Endothelial cell of hepatic sinusoid (primary cell): ENCODE data around the gene IDUA.

Source experiments
- in situ Hi-C: cut with HindIII; loops from 2 replicates; pipeline ENCODE4 v1.10.0; 2017; ENCODE audit warnings: low sequenced_read_pairs

Gene IDUA

DNA sequence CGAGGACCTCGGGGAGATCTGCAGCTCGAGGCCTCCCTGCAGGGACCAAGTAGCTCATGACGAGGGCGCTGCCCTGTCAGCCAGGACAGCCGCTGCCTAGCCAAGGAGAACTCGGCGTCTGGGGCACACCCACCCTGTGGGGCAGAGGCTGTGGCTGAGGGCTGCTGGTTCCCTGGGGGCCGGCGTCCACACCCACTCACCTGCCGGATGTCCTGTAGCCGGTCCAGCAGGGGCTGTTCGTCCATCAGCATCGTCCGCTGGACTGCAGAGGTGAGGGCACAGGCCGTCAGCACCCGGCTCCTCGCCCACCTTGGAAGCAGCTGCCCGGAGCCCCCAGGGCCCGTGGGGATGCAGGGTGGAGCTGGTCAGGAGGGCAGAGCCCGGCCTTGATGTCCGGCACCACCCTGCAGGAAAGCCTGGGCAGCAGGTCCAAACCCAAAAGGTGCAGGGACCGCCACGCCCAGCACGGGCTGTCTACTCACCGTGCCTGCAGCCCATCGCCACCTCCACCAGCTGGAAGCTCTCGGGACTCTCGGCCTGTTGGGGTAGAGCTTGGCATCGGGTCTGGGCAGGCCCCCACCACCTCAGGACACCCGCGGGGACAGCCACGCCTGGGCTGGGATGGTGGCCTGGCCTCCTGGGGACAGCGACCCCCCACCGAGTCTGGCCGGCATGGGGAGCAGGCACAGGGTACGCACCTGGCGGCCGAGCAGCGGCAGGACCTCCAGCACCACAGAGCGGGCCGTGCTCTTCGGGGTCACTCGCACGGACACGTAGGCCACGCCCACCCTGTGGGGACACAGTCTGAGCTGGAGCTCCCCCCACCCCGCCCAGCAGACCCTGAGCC, 20.4 kb upstream of the IDUA start:
- in situ Hi-C loops, result no loop called here

DNA sequence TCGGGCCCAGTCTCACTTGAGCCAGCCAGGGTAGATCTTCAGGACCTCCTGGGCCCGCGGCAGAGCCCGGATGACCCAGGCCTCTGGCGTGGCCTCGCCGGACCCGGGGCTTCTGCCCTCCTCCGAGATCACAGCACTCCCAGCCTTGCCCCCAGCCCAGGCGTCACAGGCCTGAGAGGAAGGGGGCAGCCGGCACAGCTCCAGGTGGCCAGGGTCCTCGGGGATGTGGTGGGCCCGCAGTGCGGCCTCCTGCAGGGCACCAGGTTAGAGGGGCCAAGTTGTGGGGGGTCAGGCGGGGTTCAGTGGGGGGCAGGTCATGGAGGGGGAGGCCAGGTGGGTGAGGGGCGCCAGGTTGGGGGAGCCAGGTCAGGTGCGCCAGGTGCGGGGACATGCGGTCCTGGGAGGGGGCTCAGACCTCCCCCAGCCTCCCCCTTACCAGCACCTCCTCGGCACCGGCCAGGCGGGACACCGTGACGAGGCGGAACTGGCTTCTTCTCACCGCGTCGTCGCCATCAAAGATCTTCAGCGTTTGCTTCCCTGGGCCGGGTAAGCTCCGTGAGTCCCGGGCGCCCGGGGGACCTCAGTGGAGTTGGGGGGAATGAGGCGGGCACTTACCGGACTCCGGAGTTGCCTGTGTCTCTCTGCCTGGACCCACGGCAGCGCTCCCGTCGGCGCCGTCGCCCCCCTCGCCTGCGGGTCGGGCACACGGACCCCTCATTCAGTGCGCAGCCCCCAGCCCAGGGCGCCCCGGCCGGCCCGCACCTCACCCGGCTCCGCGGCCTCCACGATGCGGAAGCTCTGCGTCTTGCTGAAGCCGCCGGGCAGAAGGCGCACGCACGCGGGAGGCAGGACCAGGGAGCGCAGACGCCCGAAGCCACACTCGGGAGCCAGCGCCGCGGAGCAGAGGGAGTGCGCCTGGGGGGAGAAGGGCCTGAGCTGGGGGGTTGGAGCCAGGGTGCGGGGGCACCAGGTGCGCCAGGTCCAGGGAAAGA, 19.4 kb upstream of the IDUA start:
- in situ Hi-C loops, result no loop called here

DNA sequence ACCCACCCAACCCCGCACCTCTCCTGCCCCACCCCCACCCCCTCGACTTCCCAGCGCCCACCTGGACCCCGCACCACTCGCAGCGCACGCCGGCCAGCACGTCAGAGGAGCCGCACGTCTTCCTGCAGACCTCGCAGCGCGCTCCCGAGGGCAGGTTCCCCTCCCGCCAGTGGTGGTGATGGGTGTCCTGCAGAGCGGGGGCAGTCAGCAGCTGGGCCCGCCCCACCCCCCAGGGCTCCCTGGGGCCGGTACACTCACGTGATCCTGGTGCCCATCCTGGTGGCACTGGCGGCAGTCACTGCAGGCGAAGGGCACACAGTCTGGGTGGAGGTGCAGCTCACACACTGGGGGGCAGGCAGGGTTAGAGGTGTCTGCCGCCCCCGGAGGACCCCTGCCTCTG, 18.6 kb upstream of the IDUA start:
- in situ Hi-C loops, result no loop called here

DNA sequence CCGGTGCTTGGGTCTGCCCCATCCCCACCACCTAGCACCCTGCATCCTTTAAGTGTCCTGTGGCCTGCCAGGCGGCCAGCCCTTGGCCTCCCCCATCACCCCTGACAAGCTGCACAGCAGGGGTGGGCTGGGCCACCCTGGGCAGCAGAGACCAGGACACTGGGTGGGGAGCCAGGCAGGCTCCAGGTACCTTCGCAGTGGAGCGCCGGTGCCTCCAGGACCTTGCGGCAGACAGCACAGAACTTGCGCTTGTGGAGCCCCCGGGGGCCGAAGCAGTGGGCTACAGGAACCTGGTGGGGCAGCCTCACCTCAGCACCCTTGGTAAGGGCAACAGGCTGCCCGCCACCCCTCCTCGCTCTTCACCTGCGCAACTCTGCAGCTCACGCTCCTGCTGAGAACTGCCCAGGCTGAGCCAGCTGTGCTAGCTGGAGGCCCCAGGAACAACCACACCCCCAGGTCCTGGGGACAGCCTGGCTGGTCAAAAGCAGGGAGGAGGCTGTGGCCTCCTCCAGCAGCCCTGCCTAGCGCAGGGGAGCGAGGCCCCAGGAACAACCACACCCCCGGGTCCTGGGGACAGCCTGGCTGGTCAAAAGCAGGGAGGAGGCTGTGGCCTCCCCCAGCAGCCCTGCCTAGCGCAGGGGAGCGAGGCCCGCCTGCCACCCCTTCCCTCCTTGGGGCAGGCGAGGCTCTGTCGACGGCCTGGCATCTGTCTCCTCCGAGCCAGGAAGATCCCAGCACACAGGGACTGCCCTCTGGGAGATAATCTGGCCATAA, 18.0 kb upstream of the IDUA start:
- in situ Hi-C loops, result no loop called here

DNA sequence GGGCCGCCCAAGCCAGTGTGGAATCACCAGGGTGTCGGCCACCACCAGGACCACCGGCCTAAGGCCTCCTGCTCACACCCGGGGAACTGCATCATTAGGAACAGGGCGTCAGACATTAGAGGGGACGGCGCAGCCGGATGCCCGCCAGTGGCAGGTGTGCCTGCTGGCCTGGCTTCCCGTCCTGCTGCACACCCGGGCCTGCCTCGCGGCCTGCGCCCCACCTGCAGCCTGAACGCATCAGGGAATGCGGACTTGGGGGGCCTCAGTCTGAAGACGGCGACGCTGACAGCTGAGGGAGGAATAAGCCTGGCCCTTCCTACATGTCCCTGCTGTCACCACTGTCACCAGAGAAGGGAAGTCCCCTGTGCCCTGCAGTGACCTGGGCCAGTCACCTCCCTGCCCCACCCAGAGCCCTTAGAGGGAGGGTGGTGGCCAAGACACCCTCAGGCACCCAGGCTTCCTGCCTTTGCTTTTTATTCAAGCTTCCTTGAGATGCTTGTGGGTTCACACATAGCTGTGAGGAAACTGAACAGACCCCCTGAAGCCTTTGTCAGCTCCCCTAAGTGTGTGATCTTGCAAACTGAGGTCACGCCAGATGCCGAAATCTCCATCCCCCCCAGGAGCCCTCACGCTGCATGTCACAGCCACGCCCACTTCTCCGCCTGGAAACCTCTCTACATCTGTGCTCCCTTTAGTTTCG, 16.6 kb upstream of the IDUA start:
- in situ Hi-C loops, result loop anchor here (5.0 to 10.0 kb wide), 8 partner anchors 38 to 375 kb away; partner anchors contain the start of genes GAK, TMEM175 and UVSSA

DNA sequence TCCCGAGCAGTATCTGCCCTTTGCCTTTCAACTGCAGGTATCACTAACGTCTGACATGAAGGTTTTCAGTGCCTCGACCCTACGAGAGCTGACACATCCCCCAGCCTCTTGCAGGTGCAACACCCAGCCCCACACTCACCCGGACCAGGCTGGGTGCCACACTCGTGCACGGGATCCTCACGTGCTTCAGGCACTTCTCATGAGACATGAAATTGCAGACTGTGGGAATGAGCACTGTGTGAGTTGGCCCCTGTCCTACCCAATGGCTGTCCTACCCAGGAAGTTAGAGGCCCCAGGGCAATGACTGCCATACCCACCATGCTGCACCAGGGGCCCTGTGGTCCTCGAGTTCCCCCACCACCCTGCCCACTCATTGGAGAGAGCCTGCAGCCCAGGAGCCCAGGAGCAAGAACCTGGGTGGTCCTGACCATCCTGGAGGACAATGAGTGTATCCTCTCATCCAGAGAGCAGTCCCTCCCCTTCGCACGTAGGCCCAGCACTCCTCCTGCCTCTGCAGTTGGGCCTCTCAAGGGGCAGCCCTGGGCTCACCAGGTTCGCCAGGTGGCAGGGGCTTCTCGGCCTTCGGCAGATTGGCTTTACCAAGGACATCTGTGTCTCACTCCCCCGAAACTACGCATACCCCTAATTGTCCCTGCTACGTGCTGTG, 15.9 kb upstream of the IDUA start:
- in situ Hi-C loops, result loop anchor here (5.0 to 10.0 kb wide), 8 partner anchors 39 to 374 kb away; partner anchors contain the start of genes GAK, TMEM175 and UVSSA

DNA sequence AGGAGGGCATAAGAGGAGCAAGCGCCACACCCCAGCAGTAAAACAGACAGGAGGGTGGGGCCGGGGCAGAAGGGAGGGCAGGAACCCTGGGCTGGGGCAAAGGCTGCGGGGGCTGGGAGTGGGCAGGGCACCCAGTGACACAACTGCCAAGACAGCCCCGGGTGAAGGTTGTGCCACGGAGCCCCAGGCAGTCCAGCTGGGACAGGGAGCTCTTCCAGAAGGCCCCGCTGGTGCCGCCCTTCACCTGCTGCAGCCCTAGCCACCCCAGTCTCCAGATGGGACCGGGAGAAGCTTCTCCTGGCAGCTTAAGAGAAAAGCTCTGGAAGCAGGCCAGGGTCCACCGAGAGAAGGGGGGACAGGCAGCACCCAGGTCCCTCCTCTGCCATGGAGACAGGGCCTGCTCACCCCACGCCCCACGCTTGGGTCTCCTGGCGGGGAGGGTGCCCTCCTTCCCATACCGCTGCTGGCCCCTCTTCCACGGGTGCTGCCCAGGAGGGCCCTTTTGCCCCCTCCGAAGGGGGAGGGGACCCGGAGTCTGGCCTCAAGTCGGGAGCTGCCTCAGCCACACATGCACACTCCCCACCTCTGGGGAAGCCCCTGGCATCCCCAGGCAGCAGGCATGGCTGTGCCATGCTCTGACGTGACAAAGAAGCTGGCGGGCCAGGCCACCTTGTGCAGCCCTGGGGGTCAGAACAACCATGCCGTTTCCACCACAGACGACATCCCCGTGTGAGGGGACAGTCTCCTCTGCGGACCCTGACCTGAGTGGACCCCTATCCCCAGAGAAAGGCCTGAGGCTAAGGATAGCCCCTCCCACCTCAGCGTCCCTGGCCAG, 15.0 kb upstream of the IDUA start:
- in situ Hi-C loops, result loop anchor here (5.0 to 10.0 kb wide), 8 partner anchors 40 to 373 kb away; partner anchors contain the start of genes GAK, TMEM175 and UVSSA

DNA sequence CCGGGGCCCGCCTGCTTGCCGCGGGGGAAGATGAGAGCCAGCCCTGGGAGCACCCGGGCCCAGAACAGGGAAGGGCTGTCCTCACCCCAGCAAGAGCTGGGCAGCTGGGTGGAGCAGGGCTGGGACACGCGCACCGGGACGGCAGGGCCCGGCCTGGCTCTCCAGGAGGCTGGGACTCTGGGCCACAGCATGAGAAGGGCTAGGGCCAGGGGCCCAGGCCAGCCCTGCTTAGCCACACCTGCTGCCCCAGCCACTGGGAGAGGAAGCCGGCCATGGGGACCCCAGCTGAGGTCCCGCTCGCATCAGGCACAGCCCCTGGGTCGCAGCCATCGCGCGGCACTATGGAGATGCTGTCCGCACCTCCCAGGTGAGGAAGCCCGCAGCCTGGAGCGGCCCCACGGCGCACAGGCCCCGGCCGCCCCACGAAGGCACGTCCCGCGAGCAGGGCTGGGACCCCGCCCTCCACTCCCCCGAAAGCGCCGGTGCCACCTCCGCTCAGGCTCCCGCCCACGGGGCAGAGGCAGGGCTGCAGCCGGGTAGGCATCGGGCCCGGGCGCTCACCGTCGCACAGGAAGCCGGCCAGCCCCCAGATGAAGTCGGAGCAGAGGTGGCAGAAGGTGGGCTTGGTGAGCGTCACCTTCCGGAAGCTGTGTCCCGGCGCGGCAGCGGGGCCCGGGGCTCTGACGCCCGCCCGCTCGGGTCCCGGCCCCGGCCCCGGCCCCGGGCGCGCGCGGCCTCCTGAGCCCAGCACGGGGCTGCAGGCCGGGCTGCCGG, 14.0 kb upstream of the IDUA start:
- in situ Hi-C loops, result loop anchor here (5.0 to 10.0 kb wide), 8 partner anchors 41 to 372 kb away; partner anchors contain the start of genes GAK, TMEM175 and UVSSA

DNA sequence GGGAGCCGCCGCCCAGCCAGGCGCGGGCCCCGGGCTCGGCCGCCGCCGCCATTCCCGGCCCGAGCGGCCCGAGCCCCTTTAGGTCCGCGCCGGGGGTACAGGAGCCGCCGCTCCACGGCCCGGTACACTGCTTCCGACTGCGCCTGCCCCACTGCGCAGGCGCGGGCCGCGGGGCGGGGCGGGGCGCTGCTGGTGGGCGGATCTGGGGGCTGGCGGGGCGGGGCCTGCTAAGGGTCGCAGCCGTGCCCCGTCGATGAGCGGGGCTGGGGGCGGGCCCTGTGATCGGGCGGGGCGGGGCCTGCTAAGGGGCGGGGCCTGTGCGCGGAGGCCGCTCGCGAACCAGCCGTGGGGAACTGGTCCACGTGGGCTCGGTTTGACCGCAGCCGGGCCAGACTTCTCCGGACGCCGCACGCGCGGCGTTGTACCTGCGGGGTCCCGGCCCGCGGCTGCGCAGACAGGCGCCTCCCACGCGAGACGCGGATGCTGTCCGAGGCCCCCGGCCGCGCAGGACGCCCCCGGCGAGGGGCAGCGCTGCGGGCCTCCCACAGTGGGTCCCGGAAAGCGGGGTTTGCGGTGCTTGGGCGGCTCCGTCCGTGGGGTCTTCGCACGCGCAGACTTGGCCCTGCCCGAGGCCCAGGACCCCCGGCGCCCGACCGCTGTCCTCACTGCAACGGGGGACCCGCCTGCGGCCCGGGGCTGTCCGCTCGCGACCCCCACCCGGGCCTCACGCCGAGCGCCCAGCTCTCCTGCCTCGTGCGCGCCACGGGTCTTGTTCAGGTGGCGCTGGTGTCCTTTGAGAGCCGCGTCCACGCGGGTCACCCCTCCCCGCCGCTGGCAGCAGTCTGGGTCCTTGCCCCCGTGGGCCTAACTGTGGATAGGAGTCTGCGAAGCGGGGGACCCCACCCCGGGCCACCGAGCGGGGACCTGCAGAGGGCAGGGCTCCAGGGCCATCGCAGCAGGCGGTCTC, 13.1 kb upstream of the IDUA start, which contains the start of gene DGKQ:
Gene DGKQ, minus strand, starts transcription at position 139 of the 967 bp plus-strand sequence. Its CDS starts 87 bp downstream, at position 52.
- in situ Hi-C loops, result loop anchor here (5.0 to 10.0 kb wide), 8 partner anchors 41 to 371 kb away; partner anchors contain the start of genes GAK, TMEM175 and UVSSA

DNA sequence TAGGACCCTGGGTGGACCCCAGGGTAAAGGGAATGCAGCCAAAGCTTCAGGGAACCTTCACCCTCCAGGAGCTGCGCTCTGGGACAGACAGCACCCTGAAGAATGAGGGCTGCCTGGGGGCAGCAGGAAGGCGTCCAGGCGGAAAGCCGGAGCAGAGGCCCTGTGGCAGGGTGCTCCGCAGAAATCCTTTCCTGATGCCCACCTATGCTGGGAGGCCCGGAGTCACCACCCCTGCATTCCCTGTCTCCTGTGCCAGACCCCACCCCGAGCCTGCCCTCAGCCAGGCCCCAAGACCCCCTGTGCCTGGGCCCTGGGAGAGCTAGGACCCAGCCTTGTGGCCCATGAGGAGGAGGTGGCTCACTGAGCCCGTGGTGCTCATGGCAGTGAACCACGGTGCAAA, 12.2 kb upstream of the IDUA start:
- in situ Hi-C loops, result loop anchor here (5.0 to 10.0 kb wide), 8 partner anchors 42 to 370 kb away; partner anchors contain the start of genes GAK, TMEM175 and UVSSA

DNA sequence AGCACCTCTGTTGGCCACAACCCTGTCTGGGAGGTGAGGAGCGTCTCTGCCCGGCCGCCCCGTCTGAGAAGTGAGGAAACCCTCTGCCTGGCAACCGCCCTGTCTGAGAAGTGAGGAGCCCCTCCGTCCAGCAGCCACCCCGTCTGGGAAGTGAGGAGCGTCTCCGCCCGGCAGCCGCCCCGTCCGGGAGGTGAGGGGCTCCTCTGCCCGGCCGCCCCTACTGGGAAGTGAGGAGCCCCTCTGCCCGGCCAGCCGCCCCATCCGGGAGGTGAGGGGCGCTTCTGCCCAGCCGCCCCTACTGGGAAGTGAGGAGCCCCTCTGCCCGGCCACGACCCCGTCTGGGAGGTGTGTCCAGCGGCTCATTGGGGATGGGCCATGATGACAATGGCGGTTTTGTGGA, 10.8 kb upstream of the IDUA start:
- in situ Hi-C loops, result loop anchor here (10.0 kb wide), 2 partner anchors 319 to 369 kb away; partner anchors contain the start of gene UVSSA

DNA sequence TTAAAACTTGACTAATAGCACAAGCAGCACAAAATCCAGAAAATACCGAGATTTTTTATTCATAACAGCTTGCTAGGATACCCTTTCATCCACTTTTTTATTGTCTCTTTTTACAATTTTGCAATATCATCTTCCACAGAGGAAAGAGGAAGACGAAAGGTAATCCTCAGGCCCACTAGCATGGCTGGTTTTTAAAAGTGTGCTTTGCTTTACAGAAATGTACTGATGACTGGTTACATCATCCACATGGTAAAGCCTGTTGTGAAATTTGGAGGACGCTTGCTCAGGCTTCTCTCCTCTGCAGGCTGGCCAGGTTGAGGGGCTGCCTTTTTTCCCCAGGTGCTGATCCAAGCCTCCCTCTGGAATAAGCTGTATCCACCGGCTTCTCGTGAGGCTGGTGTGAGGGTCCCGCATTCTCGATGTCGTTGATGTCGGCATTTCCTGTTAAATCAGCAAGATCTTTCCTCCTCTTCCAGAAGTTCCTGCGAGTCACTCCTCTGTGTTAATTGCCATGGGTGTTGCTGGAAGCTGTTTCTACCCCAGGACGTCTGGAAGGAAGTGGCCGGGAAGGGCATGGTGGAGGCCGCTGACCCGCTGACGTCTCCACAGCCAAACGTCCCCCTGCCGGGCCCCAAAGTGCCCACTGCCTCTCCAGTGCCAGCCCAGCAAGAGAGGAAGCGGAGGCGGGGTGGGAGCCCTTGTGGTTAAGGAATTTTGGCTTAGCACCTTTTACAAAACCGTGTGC, 7.7 kb upstream of the IDUA start:
- in situ Hi-C loops, result loop anchor here (10.0 kb wide), 2 partner anchors 316 to 366 kb away; partner anchors contain the start of gene UVSSA

DNA sequence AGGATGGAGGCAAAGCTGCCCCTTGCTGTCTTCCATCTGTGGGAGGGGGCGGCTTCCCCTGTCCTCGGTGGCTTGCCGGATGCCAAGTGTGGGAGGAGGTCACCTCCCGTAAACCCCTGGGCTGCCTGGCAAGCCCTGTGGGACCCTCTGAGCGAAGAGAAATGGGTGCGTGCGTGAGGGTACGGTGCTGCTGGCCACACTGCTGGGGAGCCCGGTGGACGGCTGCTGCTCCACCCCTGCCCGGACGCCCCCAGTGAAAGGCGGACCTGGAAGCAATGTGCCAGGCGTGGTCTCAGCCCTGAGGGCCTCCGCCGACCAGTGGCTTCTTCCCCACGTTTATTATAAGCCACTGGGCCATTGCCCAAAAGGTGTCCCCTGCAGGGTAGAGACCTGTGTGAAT, 4.6 kb upstream of the IDUA start:
- in situ Hi-C loops, result no loop called here

DNA sequence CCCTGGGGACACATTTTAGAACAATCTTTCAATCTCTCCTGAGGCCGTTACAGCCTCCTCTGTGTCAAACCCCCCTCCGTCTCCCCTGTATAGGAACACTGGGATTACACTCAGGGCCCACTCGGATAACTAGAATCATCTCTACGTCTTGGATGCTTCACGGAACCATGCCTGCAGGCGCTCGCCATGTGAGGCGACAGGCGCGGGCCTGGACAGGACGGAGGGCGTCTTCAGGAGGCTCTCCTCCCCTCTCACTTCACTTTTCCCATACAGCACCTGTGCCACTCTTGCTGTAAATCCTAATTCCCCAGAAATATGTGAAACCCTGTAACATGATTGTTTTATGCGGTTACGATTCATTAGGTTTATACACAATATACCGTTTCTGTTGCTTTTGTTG, 4.0 kb upstream of the IDUA start:
- in situ Hi-C loops, result no loop called here

DNA sequence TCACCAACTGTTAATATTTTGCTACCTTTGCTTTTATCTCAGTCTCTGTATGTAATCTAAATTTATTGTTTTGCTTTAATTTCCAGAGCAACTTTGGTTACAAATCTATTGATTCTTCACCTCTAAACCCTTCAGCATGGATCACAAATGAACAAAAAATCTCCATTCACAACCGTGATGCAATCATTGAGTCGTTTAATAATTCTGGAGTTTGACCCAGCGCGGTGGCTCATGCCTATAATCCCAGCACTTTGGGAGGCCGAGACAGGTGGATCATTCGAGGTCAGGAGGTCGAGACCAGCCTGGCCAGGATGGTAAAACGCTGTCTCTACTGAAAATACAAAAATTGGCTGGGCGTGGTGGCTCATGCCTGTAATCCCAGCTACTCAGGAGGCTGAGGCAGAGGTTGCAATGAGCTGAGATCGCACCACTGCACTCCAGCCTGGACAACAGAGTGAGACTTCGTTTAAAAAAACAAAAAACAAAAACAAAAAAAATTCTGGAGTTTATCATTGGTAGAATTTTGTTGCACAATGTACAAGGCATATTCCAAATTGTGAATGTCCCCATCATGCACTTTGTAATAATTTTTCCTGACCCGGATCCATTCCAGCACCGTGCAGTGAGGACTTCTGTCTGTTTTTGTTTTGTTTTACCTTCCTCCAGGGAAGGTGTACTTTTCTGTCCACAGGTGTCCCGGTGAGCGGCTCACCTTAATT, 2.3 kb upstream of the IDUA start:
- in situ Hi-C loops, result no loop called here
